Progenitor cell of endocrine pancreas (in vitro differentiated cells): ENCODE results near the gene POU3F1. TPM values are rescaled to one million over a fixed set of nuclear protein-coding genes. Genes with fewer than 3 reads are reported as not detected.
A peak's percentile ranks its signal among the peaks of the same experiment; 100 is the strongest.

Experiments used
- DNase-seq: peaks from one replicate; pipeline ENCODE4 v3.0.0; 2021; ENCODE audit warnings: low spot score; ENCODE audit not compliant: unreplicated experiment
- H3K27ac Mint-ChIP-seq: 2 replicates; pipeline ENCODE4 v1.8.0; 2021; ENCODE audit warnings: mild to moderate bottlenecking, moderate library complexity, mixed read lengths
- H3K27me3 Mint-ChIP-seq: 2 replicates; pipeline ENCODE4 v1.8.0; 2021; ENCODE audit warnings: mixed read lengths
- H3K36me3 Mint-ChIP-seq: 2 replicates; pipeline ENCODE4 v1.8.0; 2022; ENCODE audit warnings: mixed read lengths; ENCODE audit not compliant: insufficient read depth
- H3K4me1 Mint-ChIP-seq: 2 replicates; pipeline ENCODE4 v1.8.0; 2021; ENCODE audit warnings: low read depth, mixed read lengths
- H3K4me3 Mint-ChIP-seq: 2 replicates; pipeline ENCODE4 v1.8.0; 2021; ENCODE audit warnings: low read depth, mild to moderate bottlenecking, moderate library complexity, mixed read lengths
- H3K9me3 Mint-ChIP-seq: 2 replicates; pipeline ENCODE4 v1.8.0; 2021; ENCODE audit warnings: low read depth, mixed read lengths
- total RNA-seq: library from RNA; stranded (reverse); gene quantifications from 2 replicates; pipeline ENCODE4 v1.2.1, GENCODE V29; 2021
- TF ChIP-seq, protein P1 (sequence below): fragments of 200-600 bp; sonication (generic); IDR thresholded peaks from one replicate; pipeline ENCODE4 v1.5.0; 2021; ENCODE audit warnings: antibody characterized with exemption, mild to moderate bottlenecking; ENCODE audit not compliant: unreplicated experiment

The POU3F1 gene
- total RNA-seq, 1 donor from 2014 or later = 0.43 TPM

DNA sequence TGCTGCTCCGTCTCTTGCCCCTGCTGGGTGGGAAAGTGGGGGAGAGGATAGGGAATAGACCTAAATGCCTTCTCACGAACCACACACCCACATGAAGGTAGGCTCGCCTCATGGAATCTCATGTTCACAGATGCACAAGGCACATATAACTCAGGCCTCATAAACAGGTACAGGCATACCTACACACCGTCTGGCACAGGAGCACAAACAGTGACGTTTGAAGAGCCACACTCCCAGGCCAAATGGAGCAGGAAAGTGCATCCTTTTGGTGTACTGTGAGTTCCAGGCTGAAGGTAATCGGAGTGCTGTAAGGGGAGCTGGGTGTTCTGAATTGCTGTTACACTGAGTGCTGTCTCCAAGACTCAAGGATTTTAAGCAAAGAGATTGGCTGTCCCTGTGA, 20.9 kb downstream of the POU3F1 start:
- H3K36me3 Mint-ChIP-seq = peaks cover 19% of the 10 kb centered on the region
- H3K27me3 Mint-ChIP-seq = no peaks in the 10 kb centered on the region
- peak overlapping the region; percentile 41 for H3K27ac Mint-ChIP-seq
- TF ChIP-seq, protein P1, sequence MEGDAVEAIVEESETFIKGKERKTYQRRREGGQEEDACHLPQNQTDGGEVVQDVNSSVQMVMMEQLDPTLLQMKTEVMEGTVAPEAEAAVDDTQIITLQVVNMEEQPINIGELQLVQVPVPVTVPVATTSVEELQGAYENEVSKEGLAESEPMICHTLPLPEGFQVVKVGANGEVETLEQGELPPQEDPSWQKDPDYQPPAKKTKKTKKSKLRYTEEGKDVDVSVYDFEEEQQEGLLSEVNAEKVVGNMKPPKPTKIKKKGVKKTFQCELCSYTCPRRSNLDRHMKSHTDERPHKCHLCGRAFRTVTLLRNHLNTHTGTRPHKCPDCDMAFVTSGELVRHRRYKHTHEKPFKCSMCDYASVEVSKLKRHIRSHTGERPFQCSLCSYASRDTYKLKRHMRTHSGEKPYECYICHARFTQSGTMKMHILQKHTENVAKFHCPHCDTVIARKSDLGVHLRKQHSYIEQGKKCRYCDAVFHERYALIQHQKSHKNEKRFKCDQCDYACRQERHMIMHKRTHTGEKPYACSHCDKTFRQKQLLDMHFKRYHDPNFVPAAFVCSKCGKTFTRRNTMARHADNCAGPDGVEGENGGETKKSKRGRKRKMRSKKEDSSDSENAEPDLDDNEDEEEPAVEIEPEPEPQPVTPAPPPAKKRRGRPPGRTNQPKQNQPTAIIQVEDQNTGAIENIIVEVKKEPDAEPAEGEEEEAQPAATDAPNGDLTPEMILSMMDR = no peak
- DNase-seq = no peak
- no peaks in the 10 kb centered on the region for H3K9me3 Mint-ChIP-seq
- no peak overlapping the region for H3K4me3 Mint-ChIP-seq
- peaks cover 16% of the 10 kb centered on the region for H3K4me1 Mint-ChIP-seq

DNA sequence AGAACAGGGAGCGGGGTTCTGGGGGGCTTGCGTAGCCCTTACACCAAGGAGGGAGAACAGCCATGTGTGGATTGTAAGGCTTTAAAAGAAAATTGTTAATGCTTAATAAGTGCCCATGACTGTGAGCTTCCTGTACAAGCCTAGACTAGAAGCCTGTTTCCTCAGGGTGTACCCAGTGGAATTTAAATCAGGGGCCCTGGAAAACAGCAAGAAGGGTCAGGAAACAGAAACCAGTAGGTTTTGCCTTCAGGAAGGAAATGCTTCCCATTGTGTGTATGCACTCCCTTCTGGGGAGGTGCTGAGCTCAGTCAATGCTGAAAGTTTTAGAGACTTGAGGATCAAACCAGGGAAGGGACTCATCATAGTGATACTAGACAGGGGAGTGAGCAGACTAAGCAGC, 21.4 kb downstream of the POU3F1 start:
- DNase-seq = no peak
- Mint-ChIP-seq H3K27ac (no peak overlapping the region), H3K9me3 (no peaks in the 10 kb centered on the region), H3K27me3 (no peaks in the 10 kb centered on the region), H3K4me1 (peaks cover 12% of the 10 kb centered on the region), H3K4me3 (no peak overlapping the region), H3K36me3 (peaks cover 23% of the 10 kb centered on the region)
- TF ChIP-seq, protein P1 = no peak

DNA sequence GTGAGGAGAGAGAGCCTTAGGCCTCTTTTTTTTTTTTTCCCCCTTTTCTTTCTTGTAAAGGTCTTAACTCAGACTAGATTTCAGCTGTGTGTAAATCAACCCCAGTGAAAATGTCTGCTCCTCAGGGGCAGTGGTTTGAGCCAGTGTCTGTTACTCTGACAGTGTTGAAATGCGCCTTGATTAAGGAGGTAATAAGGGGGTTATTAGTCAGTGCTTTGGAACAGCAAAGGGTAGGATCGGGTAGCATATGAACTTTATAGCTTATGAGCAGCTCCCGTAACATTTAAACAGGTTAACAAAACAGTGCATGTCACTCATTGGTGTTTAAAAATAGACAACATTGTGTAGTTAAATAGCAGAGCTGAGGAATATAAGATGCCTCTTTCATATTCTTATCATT, 23.8 kb downstream of the POU3F1 start:
- H3K27ac Mint-ChIP-seq = no peak overlapping the region

DNA sequence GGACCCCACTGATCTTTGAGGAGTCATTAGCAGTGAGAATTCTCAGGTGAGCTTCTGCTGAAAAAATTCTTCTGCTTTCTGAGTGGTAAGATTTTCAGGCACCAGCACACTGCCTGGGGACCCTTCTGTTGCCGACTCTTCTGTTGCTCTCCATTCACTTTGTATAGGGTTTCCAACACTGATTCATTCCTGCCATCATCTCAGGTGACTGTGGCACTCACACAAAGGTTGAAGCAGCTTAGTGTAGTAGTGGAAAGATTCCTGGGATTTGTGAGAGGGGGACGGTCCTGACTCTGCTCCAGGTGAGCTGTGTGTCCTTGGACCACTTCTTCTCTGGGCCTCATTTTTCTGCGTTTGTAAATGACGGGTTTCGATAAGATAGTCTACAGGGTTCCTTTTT, 24.6 kb downstream of the POU3F1 start:
- Mint-ChIP-seq H3K36me3 (peaks cover 28% of the 10 kb centered on the region), H3K9me3 (no peaks in the 10 kb centered on the region), H3K4me1 (peaks cover 1% of the 10 kb centered on the region), H3K27ac (peak overlapping the region; percentile 74), H3K27me3 (no peaks in the 10 kb centered on the region), H3K4me3 (no peak overlapping the region)
- DNase-seq = no peak
- TF ChIP-seq, protein P1 = no peak

More for the DNA sequence above, 23.8 kb downstream of the POU3F1 start:
- Mint-ChIP-seq H3K4me3 (no peak overlapping the region), H3K36me3 (peaks cover 28% of the 10 kb centered on the region), H3K9me3 (no peaks in the 10 kb centered on the region), H3K27me3 (no peaks in the 10 kb centered on the region), H3K4me1 (peaks cover 1% of the 10 kb centered on the region)
- no peak for DNase-seq
- TF ChIP-seq, protein P1 = no peak

DNA sequence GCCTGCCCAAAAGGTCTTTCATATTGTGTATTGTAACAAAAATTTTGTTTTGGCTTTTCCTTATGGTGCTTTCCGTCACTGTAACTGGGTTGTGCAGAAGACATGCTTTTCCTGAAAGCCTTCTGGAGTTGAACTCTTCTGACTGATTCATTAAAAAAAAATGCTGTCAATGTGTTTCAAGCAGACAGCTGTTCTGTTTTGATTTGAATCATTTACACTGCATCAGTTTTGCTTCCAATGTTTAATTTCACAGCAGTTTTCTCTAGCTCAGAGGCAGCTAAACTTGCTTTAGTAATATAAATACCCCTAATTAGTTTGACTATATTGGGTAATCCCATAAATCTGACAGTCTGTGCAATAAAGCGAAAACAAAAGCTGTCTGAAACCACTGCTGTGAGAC, 26.2 kb downstream of the POU3F1 start:
- Mint-ChIP-seq H3K9me3 (no peaks in the 10 kb centered on the region), H3K36me3 (peaks cover 27% of the 10 kb centered on the region), H3K27ac (no peak overlapping the region), H3K4me3 (no peak overlapping the region), H3K4me1 (no peaks in the 10 kb centered on the region), H3K27me3 (no peaks in the 10 kb centered on the region)
- DNase-seq = no peak
- TF ChIP-seq, protein P1 = no peak
